Uterus (tissue), 4 donors: ENCODE results near the gene TMEM120B. TPM values are rescaled to one million over a fixed set of nuclear protein-coding genes. Genes with fewer than 3 reads are reported as not detected.
A peak's percentile ranks its signal among the peaks of the same experiment; 100 is the strongest.
"Not testable (repeated sequence)": the region's sequence is repeated elsewhere in the genome, so short reads cannot be mapped to it uniquely, and the experiment has no call there.

Experiments used
- DNase-seq, 2 donors: peaks; one replicate each; pipeline ENCODE4 v3.0.0-alpha.2; 2019 to 2020
- H3K27ac ChIP-seq, 2 donors: fragments of 200-600 bp; sonication (generic); 1 replicate in 1 of 2; 2 replicates in 1 of 2; pipeline ENCODE4 v1.5.1; 2016 to 2018
- H3K27me3 ChIP-seq, 2 donors: fragments of 200-600 bp; sonication (generic); one replicate each; pipeline ENCODE4 v1.5.1; 2018 to 2019; ENCODE audit warnings: control low read depth in 1 of 2
- H3K36me3 ChIP-seq, 2 donors: fragments of 200-600 bp; sonication (generic); one replicate each; pipeline ENCODE4 v1.5.1; 2019; ENCODE audit warnings: control low read depth in 1 of 2
- H3K4me1 ChIP-seq, 2 donors: fragments of 200-600 bp; sonication (generic); one replicate each; pipeline ENCODE4 v1.5.1; 2018 to 2019; ENCODE audit warnings: control low read depth in 1 of 2
- H3K4me3 ChIP-seq, 2 donors: fragments of 200-600 bp; sonication (generic); 1 replicate in 1 of 2; 2 replicates in 1 of 2; pipeline ENCODE4 v1.5.1; 2018 to 2019; ENCODE audit warnings: mild to moderate bottlenecking in 1 of 2
- H3K9me3 ChIP-seq, 2 donors: fragments of 200-600 bp; sonication (generic); one replicate each; pipeline ENCODE4 v1.5.1; 2019; ENCODE audit warnings: control low read depth in 1 of 2
- POLR2A ChIP-seq, 2 donors: fragments of 450-650 bp; IDR thresholded peaks; one replicate each; pipeline ENCODE4 v1.6.1; 2016; ENCODE audit warnings: antibody characterized with exemption in 2 of 2, mild to moderate bottlenecking in 1 of 2, moderate library complexity in 1 of 2
- intact Hi-C: fragments of 100-400 bp; cut with DNase I; formaldehyde crosslinking; loops from one replicate; pipeline ENCODE4 v1.15.1; 2023; ENCODE audit warnings: low total_unique reads
- total RNA-seq, 4 donors: library from RNA; depleted of rRNA in 3 of 4; stranded (reverse); fragments of >200 nt in 3 of 4; gene quantifications; one replicate each; pipeline versions ENCODE4 v1.1.0 to v1.2.4, GENCODE V29; 2014 to 2023
- TF ChIP-seq, protein P1 (sequence below), 4 experiments: fragments of 200-600 bp in 2 of 4; fragments of 450-650 bp in 2 of 4; sonication (generic) in 2 of 4; IDR thresholded peaks; one replicate each; pipeline ENCODE4 v1.5.1; 2016 to 2019; ENCODE audit warnings: antibody characterized with exemption in 4 of 4, mild to moderate bottlenecking in 2 of 4, moderate library complexity in 1 of 4
- donor health status: DM: yes; HTN: yes; CAD: no.

The TMEM120B gene
- total RNA-seq, 4 donors from 2014 or later: 1.0 to 35.2 (median 19.6) TPM

DNA sequence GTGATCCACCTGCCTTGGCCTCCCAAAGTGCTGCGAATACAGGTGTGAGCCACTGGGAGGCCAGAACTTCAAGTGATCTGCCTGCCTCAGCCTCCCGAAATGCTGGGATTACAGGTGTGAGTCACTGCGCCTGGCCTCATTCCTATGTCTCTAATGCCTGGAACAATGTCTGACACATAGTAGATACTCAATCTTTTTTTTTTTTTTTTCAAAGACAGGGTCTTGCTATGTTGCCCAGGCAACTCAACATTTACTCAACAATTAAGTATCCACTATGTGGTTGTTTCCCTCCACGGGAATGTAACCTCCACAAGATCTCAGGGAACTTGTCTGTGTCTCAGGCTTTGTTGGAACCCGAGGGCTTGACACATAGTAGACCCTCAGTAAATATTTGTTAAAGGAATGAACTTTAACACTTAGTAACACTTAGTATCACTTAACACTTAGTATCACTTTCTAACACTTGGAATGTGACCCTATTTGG, 3.0 kb upstream of the TMEM120B start:
- Histone ChIP-seq H3K4me1 (peaks cover 0 to 4% of the 10 kb centered on the region in 2 donors), H3K9me3 (no peaks in the 10 kb centered on the region), H3K4me3 (no peak overlapping the region), H3K27me3 (no peaks in the 10 kb centered on the region), H3K36me3 (no peaks in the 10 kb centered on the region), H3K27ac (no peak overlapping the region)
- DNase-seq: no peak
- intact Hi-C loops: no loop called here
- TF ChIP-seq POLR2A (IDR thresholded peaks at IDR 0.05): no peak
- TF ChIP-seq, protein P1, sequence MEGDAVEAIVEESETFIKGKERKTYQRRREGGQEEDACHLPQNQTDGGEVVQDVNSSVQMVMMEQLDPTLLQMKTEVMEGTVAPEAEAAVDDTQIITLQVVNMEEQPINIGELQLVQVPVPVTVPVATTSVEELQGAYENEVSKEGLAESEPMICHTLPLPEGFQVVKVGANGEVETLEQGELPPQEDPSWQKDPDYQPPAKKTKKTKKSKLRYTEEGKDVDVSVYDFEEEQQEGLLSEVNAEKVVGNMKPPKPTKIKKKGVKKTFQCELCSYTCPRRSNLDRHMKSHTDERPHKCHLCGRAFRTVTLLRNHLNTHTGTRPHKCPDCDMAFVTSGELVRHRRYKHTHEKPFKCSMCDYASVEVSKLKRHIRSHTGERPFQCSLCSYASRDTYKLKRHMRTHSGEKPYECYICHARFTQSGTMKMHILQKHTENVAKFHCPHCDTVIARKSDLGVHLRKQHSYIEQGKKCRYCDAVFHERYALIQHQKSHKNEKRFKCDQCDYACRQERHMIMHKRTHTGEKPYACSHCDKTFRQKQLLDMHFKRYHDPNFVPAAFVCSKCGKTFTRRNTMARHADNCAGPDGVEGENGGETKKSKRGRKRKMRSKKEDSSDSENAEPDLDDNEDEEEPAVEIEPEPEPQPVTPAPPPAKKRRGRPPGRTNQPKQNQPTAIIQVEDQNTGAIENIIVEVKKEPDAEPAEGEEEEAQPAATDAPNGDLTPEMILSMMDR (IDR thresholded peaks at IDR 0.05): no peak

GRCh38 chr12:121711361-121712189, 977 bp upstream of the TMEM120B start:
- intact Hi-C loops: no loop called here
- H3K9me3 ChIP-seq: no peaks in the 10 kb centered on the region
- no peak for DNase-seq

GRCh38 chr12:121712190-121712460, 427 bp upstream of the TMEM120B start:
- H3K27me3 ChIP-seq: no peaks in the 10 kb centered on the region
- peaks cover 0 to 4% of the 10 kb centered on the region in 2 donors for H3K4me1 ChIP-seq
- no peaks in the 10 kb centered on the region for H3K9me3 ChIP-seq
- H3K4me3 ChIP-seq: peak overlapping the region; percentile 63 to 92
- no peak for TF ChIP-seq POLR2A (IDR thresholded peaks at IDR 0.05)
- TF ChIP-seq, protein P1 (IDR thresholded peaks at IDR 0.05): no peak
- peak overlapping the region; percentile 83 to 90 for H3K27ac ChIP-seq
- no peaks in the 10 kb centered on the region for H3K36me3 ChIP-seq
- intact Hi-C loops: no loop called here
- peak in 1 of 2 donors; percentile 39 for DNase-seq

More at GRCh38 chr12:121711361-121712189, 977 bp upstream of the TMEM120B start:
- peak overlapping the region; percentile 83 to 90 for H3K27ac ChIP-seq
- no peaks in the 10 kb centered on the region for H3K36me3 ChIP-seq
- H3K27me3 ChIP-seq: no peaks in the 10 kb centered on the region
- TF ChIP-seq, protein P1 (IDR thresholded peaks at IDR 0.05): no peak
- TF ChIP-seq POLR2A (IDR thresholded peaks at IDR 0.05): no peak
- peaks cover 0 to 4% of the 10 kb centered on the region in 2 donors for H3K4me1 ChIP-seq
- peak overlapping the region; percentile 63 to 92 for H3K4me3 ChIP-seq

- H3K9me3 ChIP-seq: no peaks in the 10 kb centered on the region
- peak; percentile 32 to 49 for DNase-seq
- TF ChIP-seq, protein P1 (IDR thresholded peaks at IDR 0.05): no peak
- TF ChIP-seq POLR2A (IDR thresholded peaks at IDR 0.05): no peak
- peak overlapping the region; percentile 63 to 92 for H3K4me3 ChIP-seq
- H3K4me1 ChIP-seq: peaks cover 0 to 4% of the 10 kb centered on the region in 2 donors
- intact Hi-C loops: no loop called here
- no peaks in the 10 kb centered on the region for H3K27me3 ChIP-seq
- H3K27ac ChIP-seq: peak overlapping the region; percentile 83 to 90
- H3K36me3 ChIP-seq: no peaks in the 10 kb centered on the region
These were observed 765 bp downstream of the TMEM120B start for GRCh38 chr12:121713257-121713777.

GRCh38 chr12:121713793-121714192, 1.2 kb downstream of the TMEM120B start:
- no peak for TF ChIP-seq POLR2A (IDR thresholded peaks at IDR 0.05)
- TF ChIP-seq, protein P1 (IDR thresholded peaks at IDR 0.05): no peak
- no peaks in the 10 kb centered on the region for H3K9me3 ChIP-seq
- peak overlapping the region; percentile 83 to 90 for H3K27ac ChIP-seq
- peak overlapping the region; percentile 63 to 92 for H3K4me3 ChIP-seq
- no peak for DNase-seq
- intact Hi-C loops: no loop called here
- no peaks in the 10 kb centered on the region for H3K27me3 ChIP-seq
- H3K36me3 ChIP-seq: no peaks in the 10 kb centered on the region
- H3K4me1 ChIP-seq: peaks cover 0 to 4% of the 10 kb centered on the region in 2 donors

GRCh38 chr12:121715055-121715454, 2.5 kb downstream of the TMEM120B start:
- H3K4me1 ChIP-seq, H3K27ac ChIP-seq, H3K4me3 ChIP-seq, DNase-seq, intact Hi-C loops, H3K36me3 ChIP-seq, H3K9me3 ChIP-seq, H3K27me3 ChIP-seq: not testable (repeated sequence)
